HCT116 (cell line): ENCODE measurements around the gene TMEM260.

Experiments used
- CTCF ChIP-seq, 3 experiments: fragments of 200-600 bp in 1 of 3; sonication (generic) in 1 of 3; IDR thresholded peaks in 2 of 3; conservative IDR thresholded peaks in 1 of 3; 2 replicates each; pipeline ENCODE4 v1.5.1; 2012 to 2017; ENCODE audit warnings: low read depth in 2 of 3, low read length in 2 of 3, antibody characterized with exemption in 1 of 3, borderline replicate concordance in 1 of 3, control low read depth in 1 of 3, mild to moderate bottlenecking in 1 of 3, mixed read lengths in 1 of 3, mixed run types in 1 of 3, moderate library complexity in 1 of 3; ENCODE audit not compliant: insufficient read depth in 1 of 3
- EZH2 ChIP-seq: fragments of 200-600 bp; sonication (generic); IDR thresholded peaks from 2 replicates; pipeline ENCODE4 v1.6.1; 2017; ENCODE audit warnings: antibody characterized with exemption, mixed run types
- EZH2phosphoT487 ChIP-seq: fragments of 200-600 bp; IDR thresholded peaks from 2 replicates; pipeline ENCODE4 v1.6.1; 2018; ENCODE audit warnings: antibody characterized with exemption, borderline replicate concordance
- FOSL1 ChIP-seq: IDR thresholded peaks from 2 replicates; pipeline ENCODE4 v1.6.1; 2012; ENCODE audit warnings: low read depth
- JUND ChIP-seq: IDR thresholded peaks from 2 replicates; pipeline ENCODE4 v1.6.1; 2012
- MAX ChIP-seq: IDR thresholded peaks from 2 replicates; pipeline ENCODE4 v1.6.1; 2012
- POLR2A ChIP-seq: IDR thresholded peaks from 2 replicates; pipeline ENCODE4 v1.7.0; 2011; ENCODE audit warnings: borderline replicate concordance; ENCODE audit not compliant: insufficient read depth, insufficient read length; ENCODE audit errors: extremely low read depth
- RAD21 ChIP-seq: IDR thresholded peaks from 2 replicates; pipeline ENCODE4 v1.6.1; 2012; ENCODE audit warnings: low read depth, mild to moderate bottlenecking
- REST ChIP-seq: IDR thresholded peaks from 2 replicates; pipeline ENCODE4 v1.6.1; 2012; ENCODE audit warnings: low read depth
- SIN3A ChIP-seq: IDR thresholded peaks from 2 replicates; pipeline ENCODE4 v1.6.1; 2012; ENCODE audit warnings: low read depth
- SP1 ChIP-seq: IDR thresholded peaks from 2 replicates; pipeline ENCODE4 v1.6.1; 2012; ENCODE audit warnings: low read depth
- TCF7L2 ChIP-seq: IDR thresholded peaks from 2 replicates; pipeline ENCODE4 v1.7.0; 2011; ENCODE audit warnings: borderline replicate concordance, inconsistent platforms; ENCODE audit not compliant: insufficient read depth, insufficient read length; ENCODE audit errors: extremely low read depth
- YY1 ChIP-seq: IDR thresholded peaks from 2 replicates; pipeline ENCODE4 v1.6.1; 2011; ENCODE audit warnings: low read length, low read depth, moderate library complexity, mild to moderate bottlenecking; ENCODE audit not compliant: insufficient replicate concordance; ENCODE audit errors: extremely low read depth

- TF ChIP-seq POLR2A = no peak
- no peak for TF ChIP-seq EZH2phosphoT487
- no peak for TF ChIP-seq CTCF (IDR thresholded peaks at IDR 0.05 in 2 of 3, conservative IDR thresholded peaks at IDR 0.05 in 1 of 3; ENCODE audit: borderline replicate concordance in 1 of 3, insufficient read depth in 1 of 3, low read depth in 2 of 3, low read length in 2 of 3)
- TF ChIP-seq REST = no peak
- TF ChIP-seq MAX = no peak
- TF ChIP-seq SP1 = no peak
- TF ChIP-seq JUND = no peak
- TF ChIP-seq RAD21 = no peak
- no peak for TF ChIP-seq FOSL1
- TF ChIP-seq TCF7L2 = no peak
- TF ChIP-seq SIN3A = no peak
- no peak for TF ChIP-seq YY1
- no peak for TF ChIP-seq EZH2
Observed at GRCh38 chr14:56647493-56647892, 67.9 kb downstream of the TMEM260 start.
